Subcutaneous adipose tissue (tissue), 4 donors: ENCODE measurements around the gene ENPP6. TPM values are rescaled to one million over a fixed set of nuclear protein-coding genes. Genes with fewer than 3 reads are reported as not detected.

Experiments used
- total RNA-seq, 4 donors: library from RNA; depleted of rRNA; stranded (reverse); fragments of >200 nt; gene quantifications; one replicate each; pipeline ENCODE4 v1.1.0, GENCODE V29; 2016
- TF ChIP-seq, protein P1 (sequence below): fragments of 450-650 bp; IDR thresholded peaks from one replicate; pipeline ENCODE4 v1.5.1; 2016; ENCODE audit warnings: low read depth, mild to moderate bottlenecking, control low read depth, antibody characterized with exemption, moderate library complexity

ENPP6 gene
- total RNA-seq, 4 donors from 2014 or later: 0.17 TPM; not detected in 3

DNA sequence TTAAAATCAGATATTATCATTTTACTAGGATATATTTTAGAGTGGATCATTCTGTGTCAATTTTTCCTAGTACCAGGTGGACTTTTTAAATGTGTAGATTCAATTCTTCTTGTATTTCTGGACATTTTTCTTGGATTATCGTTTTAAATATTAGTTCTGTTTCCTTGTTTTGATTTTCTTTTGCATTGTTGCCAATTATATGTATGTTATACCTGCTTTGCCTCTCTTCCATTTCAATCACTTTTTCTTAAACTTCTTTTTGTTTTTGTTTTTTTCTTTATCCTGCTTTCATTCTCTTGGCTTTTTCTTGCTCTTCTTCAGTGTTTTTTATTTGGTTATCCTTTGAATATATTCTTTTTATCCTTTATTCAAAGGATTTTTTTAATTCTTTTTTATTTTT, 171.5 kb downstream of the ENPP6 start:
- TF ChIP-seq, protein P1, sequence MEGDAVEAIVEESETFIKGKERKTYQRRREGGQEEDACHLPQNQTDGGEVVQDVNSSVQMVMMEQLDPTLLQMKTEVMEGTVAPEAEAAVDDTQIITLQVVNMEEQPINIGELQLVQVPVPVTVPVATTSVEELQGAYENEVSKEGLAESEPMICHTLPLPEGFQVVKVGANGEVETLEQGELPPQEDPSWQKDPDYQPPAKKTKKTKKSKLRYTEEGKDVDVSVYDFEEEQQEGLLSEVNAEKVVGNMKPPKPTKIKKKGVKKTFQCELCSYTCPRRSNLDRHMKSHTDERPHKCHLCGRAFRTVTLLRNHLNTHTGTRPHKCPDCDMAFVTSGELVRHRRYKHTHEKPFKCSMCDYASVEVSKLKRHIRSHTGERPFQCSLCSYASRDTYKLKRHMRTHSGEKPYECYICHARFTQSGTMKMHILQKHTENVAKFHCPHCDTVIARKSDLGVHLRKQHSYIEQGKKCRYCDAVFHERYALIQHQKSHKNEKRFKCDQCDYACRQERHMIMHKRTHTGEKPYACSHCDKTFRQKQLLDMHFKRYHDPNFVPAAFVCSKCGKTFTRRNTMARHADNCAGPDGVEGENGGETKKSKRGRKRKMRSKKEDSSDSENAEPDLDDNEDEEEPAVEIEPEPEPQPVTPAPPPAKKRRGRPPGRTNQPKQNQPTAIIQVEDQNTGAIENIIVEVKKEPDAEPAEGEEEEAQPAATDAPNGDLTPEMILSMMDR: no peak

GRCh38 chr4:184041156-184041555, 176.5 kb downstream of the ENPP6 start:
- TF ChIP-seq, protein P1: no peak

DNA sequence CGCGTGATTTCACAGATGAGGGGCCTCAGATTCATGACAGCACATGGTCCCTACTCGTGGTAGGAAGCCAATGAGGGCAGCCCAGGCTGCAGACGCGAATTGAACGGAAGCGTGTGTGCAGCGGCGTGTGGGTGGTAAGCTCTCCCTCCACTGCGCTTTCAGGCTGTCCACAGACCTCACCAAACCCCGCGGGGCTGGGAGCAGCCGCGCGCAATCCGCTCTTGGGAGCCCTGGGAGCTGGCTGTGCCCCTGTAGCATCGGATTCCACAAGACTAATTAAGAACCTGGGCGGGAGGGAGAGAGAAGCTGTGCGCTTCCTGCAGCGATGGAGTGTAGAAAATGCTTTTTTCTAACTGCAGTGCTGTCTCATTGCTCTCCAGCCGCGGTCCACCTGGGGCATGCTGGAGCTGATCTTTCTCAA, 177.7 kb downstream of the ENPP6 start:
- TF ChIP-seq, protein P1: no peak
